H9 (cell line): ENCODE results near the gene GHRHR. TPM values are rescaled to one million over a fixed set of nuclear protein-coding genes. Genes with fewer than 3 reads are reported as not detected.

Experiments used
- DNase-seq: peaks from one replicate; pipeline ENCODE4 v3.0.0-alpha.2; 2017
- H2AFZ ChIP-seq: one replicate; pipeline ENCODE4 v1.6.1; 2013; ENCODE audit warnings: mild to moderate bottlenecking, low read length, control low read depth, moderate library complexity
- H2AK5ac ChIP-seq: 2 replicates; pipeline ENCODE4 v1.6.1; 2013; ENCODE audit warnings: low read length, control low read depth, mixed read lengths; ENCODE audit not compliant: insufficient read length
- H2BK120ac ChIP-seq: one replicate; pipeline ENCODE4 v1.6.1; 2013; ENCODE audit warnings: low read depth, mild to moderate bottlenecking, low read length, control low read depth, inconsistent platforms; ENCODE audit not compliant: poor library complexity, severe bottlenecking
- H2BK12ac ChIP-seq: 2 replicates; pipeline ENCODE4 v1.6.1; 2013; ENCODE audit warnings: low read length, control low read depth, mixed read lengths, low read depth; ENCODE audit not compliant: insufficient read length
- H2BK15ac ChIP-seq: 2 replicates; pipeline ENCODE4 v1.6.1; 2013; ENCODE audit warnings: low read depth, low read length, control low read depth
- H2BK20ac ChIP-seq: one replicate; pipeline ENCODE4 v1.6.1; 2013; ENCODE audit warnings: low read depth, mild to moderate bottlenecking, low read length, control low read depth, inconsistent platforms; ENCODE audit not compliant: poor library complexity, severe bottlenecking
- H2BK5ac ChIP-seq: 2 replicates; pipeline ENCODE4 v1.6.1; 2013; ENCODE audit warnings: low read length, control low read depth, mixed read lengths; ENCODE audit not compliant: insufficient read length
- H3K14ac ChIP-seq: 2 replicates; pipeline ENCODE4 v1.6.1; 2013; ENCODE audit warnings: low read length, control low read depth; ENCODE audit not compliant: insufficient read depth
- H3K18ac ChIP-seq: 2 replicates; pipeline ENCODE4 v1.6.1; 2013; ENCODE audit warnings: low read depth, mild to moderate bottlenecking, mixed read lengths, low read length, control low read depth; ENCODE audit not compliant: insufficient read length
- H3K23ac ChIP-seq: 2 replicates; pipeline ENCODE4 v1.6.1; 2013; ENCODE audit warnings: low read length, control low read depth, mixed read lengths, low read depth; ENCODE audit not compliant: insufficient read length
- H3K23me2 ChIP-seq: 2 replicates; pipeline ENCODE4 v1.6.1; 2013; ENCODE audit warnings: low read depth, mild to moderate bottlenecking, mixed read lengths, low read length, control low read depth; ENCODE audit not compliant: insufficient read length, poor library complexity, severe bottlenecking
- H3K27ac ChIP-seq: 2 replicates; pipeline ENCODE4 v1.5.1; 2013; ENCODE audit warnings: low read length, control low read depth, mixed read lengths, low read depth; ENCODE audit not compliant: insufficient read length
- H3K27me3 ChIP-seq: 2 replicates; pipeline ENCODE4 v1.6.1; 2013; ENCODE audit warnings: low read length, control low read depth, inconsistent platforms; ENCODE audit not compliant: insufficient read depth
- H3K4ac ChIP-seq: 2 replicates; pipeline ENCODE4 v1.6.1; 2013; ENCODE audit warnings: low read depth, mild to moderate bottlenecking, control low read depth, inconsistent platforms, low read length, moderate library complexity
- H3K4me1 ChIP-seq: 2 replicates; pipeline ENCODE4 v1.6.1; 2013; ENCODE audit warnings: low read length, control low read depth, inconsistent platforms; ENCODE audit not compliant: insufficient read depth
- H3K4me2 ChIP-seq: 2 replicates; pipeline ENCODE4 v1.6.1; 2013; ENCODE audit warnings: low read length, control low read depth, mixed read lengths; ENCODE audit not compliant: insufficient read length, insufficient read depth
- H3K56ac ChIP-seq: 2 replicates; pipeline ENCODE4 v1.6.1; 2013; ENCODE audit warnings: low read depth, mild to moderate bottlenecking, mixed read lengths, low read length, control low read depth; ENCODE audit not compliant: insufficient read length
- H3K79me1 ChIP-seq: 2 replicates; pipeline ENCODE4 v1.6.1; 2013; ENCODE audit warnings: low read depth, mild to moderate bottlenecking, moderate library complexity, low read length, control low read depth, inconsistent platforms; ENCODE audit not compliant: insufficient read depth, poor library complexity, severe bottlenecking
- H3K79me2 ChIP-seq: 2 replicates; pipeline ENCODE4 v1.6.1; 2013; ENCODE audit warnings: low read length, control low read depth, inconsistent platforms; ENCODE audit not compliant: insufficient read depth
- H3K9ac ChIP-seq: 2 replicates; pipeline ENCODE4 v1.6.1; 2013; ENCODE audit warnings: low read length, control low read depth, mixed read lengths; ENCODE audit not compliant: insufficient read length; ENCODE audit errors: extremely low read depth
- H3K9me3 ChIP-seq: one replicate; pipeline ENCODE4 v1.6.1; 2013; ENCODE audit warnings: low read depth, low read length, inconsistent platforms; ENCODE audit not compliant: control insufficient read depth
- H3T11ph ChIP-seq: one replicate; pipeline ENCODE4 v1.6.1; 2013; ENCODE audit warnings: mild to moderate bottlenecking, low read length, control low read depth, inconsistent platforms
- H4K20me1 ChIP-seq: one replicate; pipeline ENCODE4 v1.6.1; 2013; ENCODE audit not compliant: control insufficient read depth, insufficient read length, insufficient read depth
- H4K5ac ChIP-seq: 2 replicates; pipeline ENCODE4 v1.6.1; 2013; ENCODE audit warnings: low read depth, mild to moderate bottlenecking, mixed read lengths, low read length, control low read depth; ENCODE audit not compliant: insufficient read length
- H4K8ac ChIP-seq: replicated peaks from 2 replicates; pipeline ENCODE4 v1.6.1; 2013; ENCODE audit warnings: low read length, control low read depth, mixed read lengths, low read depth; ENCODE audit not compliant: insufficient read length
- H4K91ac ChIP-seq: 2 replicates; pipeline ENCODE4 v1.6.1; 2013; ENCODE audit warnings: low read depth, mild to moderate bottlenecking, moderate library complexity, mixed read lengths, low read length, control low read depth; ENCODE audit not compliant: insufficient read length
- H3K27ac Mint-ChIP-seq, 3 experiments: 2 replicates in 2 of 3; 3 replicates in 1 of 3; pipeline ENCODE4 v1.8.0; 2020 to 2021; ENCODE audit warnings: mixed read lengths in 3 of 3, mild to moderate bottlenecking in 1 of 3, moderate library complexity in 1 of 3
- H3K27me3 Mint-ChIP-seq: 2 replicates; pipeline ENCODE4 v1.8.0; 2021; ENCODE audit warnings: low read depth, mild to moderate bottlenecking, moderate library complexity, mixed read lengths
- H3K36me3 Mint-ChIP-seq, 3 experiments: 2 replicates in 2 of 3; 3 replicates in 1 of 3; pipeline ENCODE4 v1.8.0; 2020 to 2021; ENCODE audit warnings: low read depth in 3 of 3, mixed read lengths in 3 of 3; ENCODE audit not compliant: insufficient read depth in 1 of 3
- H3K4me1 Mint-ChIP-seq, 2 experiments: 2 replicates each; pipeline ENCODE4 v1.8.0; 2020; ENCODE audit warnings: mixed read lengths in 2 of 2
- H3K4me3 Mint-ChIP-seq, 2 experiments: 2 replicates in 1 of 2; 3 replicates in 1 of 2; pipeline ENCODE4 v1.8.0; 2020 to 2021; ENCODE audit warnings: mild to moderate bottlenecking in 2 of 2, mixed read lengths in 2 of 2, moderate library complexity in 1 of 2
- H3K9me3 Mint-ChIP-seq, 2 experiments: 2 replicates in 1 of 2; 3 replicates in 1 of 2; pipeline ENCODE4 v1.8.0; 2020; ENCODE audit warnings: mild to moderate bottlenecking in 2 of 2, mixed read lengths in 2 of 2, moderate library complexity in 1 of 2
- CTCF ChIP-seq: fragments of 200-600 bp; sonication (generic); conservative IDR thresholded peaks from 3 replicates; pipeline ENCODE4 v1.8.0; 2021; ENCODE audit warnings: antibody characterized with exemption, mild to moderate bottlenecking
- WGBS: extraction: QIAGEN DNeasy Blood & Tissue Kit; methylation state at CpG from one replicate; pipeline ENCODE4 v1.1.7; 2013; ENCODE audit warnings: missing lambda C conversion rate, low lambda C conversion rate, mixed read lengths; ENCODE audit not compliant: insufficient read length; ENCODE audit errors: extremely low coverage; 5-methylcytosine and 5-hydroxymethylcytosine counted together
- total RNA-seq: library from RNA; stranded (reverse); gene quantifications from 2 replicates; pipeline ENCODE4 v1.2.1, GENCODE V29; 2021

GHRHR gene
- total RNA-seq, 1 experiment from 2014 or later: 7.4 TPM

GRCh38 chr7:30920021-30920583 is 43.7 kb upstream of the GHRHR start:
- H3K9ac ChIP-seq: no peak overlapping the region

More at GRCh38 chr7:30920021-30920583, 43.7 kb upstream of the GHRHR start:
- no peak overlapping the region for H2BK20ac ChIP-seq
- H3K4me2 ChIP-seq: no peak overlapping the region
- Mint-ChIP-seq H3K4me3 (no peak overlapping the region), H3K4me1 (peaks cover 0 to 22% of the 10 kb centered on the region in 2 experiments; a peak in 2 of 4 replicates), H3K27me3 (peaks cover 5% of the 10 kb centered on the region; the same call in 1 of the 2 replicates), H3K36me3 (no peaks in the 10 kb centered on the region), H3K27ac (no peak overlapping the region), H3K9me3 (no peaks in the 10 kb centered on the region)
- no peak overlapping the region for H3K56ac ChIP-seq
- no peak overlapping the region for H3K4ac ChIP-seq
- no peak overlapping the region for H3T11ph ChIP-seq
- H3K4me1 ChIP-seq: no peaks in the 10 kb centered on the region
- no peaks in the 10 kb centered on the region for H3K79me2 ChIP-seq
- TF ChIP-seq CTCF: no peak
- no peaks in the 10 kb centered on the region for H3K9me3 ChIP-seq
- H2BK12ac ChIP-seq: no peak overlapping the region
- no peak overlapping the region for H2BK5ac ChIP-seq
- H4K20me1 ChIP-seq: no peaks in the 10 kb centered on the region
- no peak overlapping the region for H3K14ac ChIP-seq
- no peak for DNase-seq
- no peaks in the 10 kb centered on the region for H3K23me2 ChIP-seq
- no peak overlapping the region for H3K27ac ChIP-seq
- H4K91ac ChIP-seq: no peak overlapping the region
- H4K5ac ChIP-seq: no peak overlapping the region
- H3K27me3 ChIP-seq: no peaks in the 10 kb centered on the region
- H4K8ac ChIP-seq: no peak overlapping the region
- H2BK15ac ChIP-seq: no peak overlapping the region
- H2BK120ac ChIP-seq: no peak overlapping the region
- WGBS: no CpG with 5 or more reads among the region's 11 CpGs
- H3K23ac ChIP-seq: no peak overlapping the region
- no peak overlapping the region for H2AFZ ChIP-seq
- H3K79me1 ChIP-seq: no peaks in the 10 kb centered on the region
- H3K18ac ChIP-seq: no peak overlapping the region
- no peak overlapping the region for H2AK5ac ChIP-seq
